IMR-90 (cell line): ENCODE measurements around the gene GPR107. TPM values are rescaled to one million over a fixed set of nuclear protein-coding genes. Genes with fewer than 3 reads are reported as not detected.

Source experiments
- ATAC-seq: fragments of 200-7000 bp; cut with Tn5 transposase; 2 replicates; pipeline ENCODE4 v1.9.1; 2020; ENCODE audit warnings: low read depth, mild to moderate bottlenecking, moderate library complexity
- BruUV-seq: library from RNA; stranded (reverse); fragments of 400-500 nt; replicated peaks from 2 replicates; lab custom pipeline; 2021; lab: Mats Ljungman, UMichigan
- CTCF ChIA-PET: fragments of 300-600 bp; formaldehyde crosslinking; extraction: SDS; loops from one replicate; lab custom pipeline; 2021; ENCODE audit warnings: antibody characterized with exemption; lab: Yijun Ruan, JAX
- POLR2A ChIA-PET: fragments of 300-600 bp; sonication (Branson Sonifier 250); formaldehyde crosslinking; loops from one replicate; lab custom pipeline; 2022; ENCODE audit warnings: antibody characterized with exemption; ENCODE audit not compliant: unreplicated experiment; lab: Charles Lee
- DNase-seq: peaks from one replicate; pipeline ENCODE4 v3.0.0; 2013
- H2AFZ ChIP-seq: replicated peaks from 2 replicates; pipeline ENCODE3; 2013; ENCODE audit warnings: low read length, mild to moderate bottlenecking; ENCODE audit not compliant: poor library complexity
- H2AK5ac ChIP-seq: 2 replicates; pipeline ENCODE4 v1.6.1; 2013; ENCODE audit warnings: low read depth, low read length, inconsistent platforms
- H2AK9ac ChIP-seq: replicated peaks from 2 replicates; pipeline ENCODE3; 2013; ENCODE audit warnings: mild to moderate bottlenecking, low read depth, low read length, moderate library complexity; ENCODE audit not compliant: poor library complexity
- H2BK120ac ChIP-seq: 2 replicates; pipeline ENCODE4 v1.6.1; 2013; ENCODE audit warnings: low read depth, low read length, inconsistent platforms
- H2BK15ac ChIP-seq: 3 replicates; pipeline ENCODE4 v1.6.1; 2013; ENCODE audit warnings: low read depth, low read length, inconsistent platforms
- H2BK20ac ChIP-seq: 2 replicates; pipeline ENCODE4 v1.6.1; 2013; ENCODE audit warnings: low read depth, mild to moderate bottlenecking, inconsistent platforms, low read length, moderate library complexity
- H2BK5ac ChIP-seq: 2 replicates; pipeline ENCODE4 v1.6.1; 2013; ENCODE audit warnings: mild to moderate bottlenecking, low read depth, low read length, inconsistent platforms; ENCODE audit not compliant: poor library complexity, severe bottlenecking
- H3K14ac ChIP-seq: replicated peaks from 2 replicates; pipeline ENCODE4 v1.6.1; 2013; ENCODE audit warnings: low read depth, low read length, inconsistent platforms
- H3K18ac ChIP-seq: 2 replicates; pipeline ENCODE4 v1.6.1; 2013; ENCODE audit warnings: low read depth, low read length, control low read depth
- H3K23ac ChIP-seq: 2 replicates; pipeline ENCODE4 v1.6.1; 2013; ENCODE audit warnings: low read depth, low read length, inconsistent platforms
- H3K27ac ChIP-seq: 2 replicates; pipeline ENCODE4 v1.5.1; 2013; ENCODE audit warnings: mild to moderate bottlenecking, control low read depth, low read length; ENCODE audit not compliant: insufficient read depth
- H3K27me3 ChIP-seq: 2 replicates; pipeline ENCODE4 v1.6.1; 2013; ENCODE audit warnings: low read length; ENCODE audit not compliant: control insufficient read depth, insufficient read depth
- H3K36me3 ChIP-seq: 2 replicates; pipeline ENCODE4 v1.6.1; 2013; ENCODE audit warnings: low read length, mixed read lengths; ENCODE audit not compliant: control insufficient read depth, insufficient read depth
- H3K4ac ChIP-seq: 2 replicates; pipeline ENCODE4 v1.6.1; 2013; ENCODE audit warnings: low read depth, low read length, inconsistent platforms
- H3K4me1 ChIP-seq: 2 replicates; pipeline ENCODE4 v1.6.1; 2013; ENCODE audit warnings: low read length, mixed read lengths; ENCODE audit not compliant: control insufficient read depth, insufficient read depth
- H3K4me2 ChIP-seq: 2 replicates; pipeline ENCODE4 v1.6.1; 2013; ENCODE audit warnings: low read depth, mild to moderate bottlenecking, control low read depth, low read length, moderate library complexity
- H3K4me3 ChIP-seq: 2 replicates; pipeline ENCODE4 v1.5.1; 2013; ENCODE audit warnings: low read depth, mild to moderate bottlenecking, control low read depth, low read length, moderate library complexity; ENCODE audit not compliant: insufficient read depth
- H3K56ac ChIP-seq: 2 replicates; pipeline ENCODE4 v1.6.1; 2013; ENCODE audit warnings: low read length, inconsistent platforms; ENCODE audit not compliant: insufficient read depth; ENCODE audit errors: extremely low read depth
- H3K79me1 ChIP-seq, 2 experiments: 2 replicates each; pipeline ENCODE4 v1.6.1; 2013; ENCODE audit warnings: low read length in 2 of 2, inconsistent platforms in 1 of 2, low read depth in 1 of 2
- H3K9ac ChIP-seq: 2 replicates; pipeline ENCODE4 v1.6.1; 2013; ENCODE audit warnings: low read depth, low read length, control low read depth
- H3K9me1 ChIP-seq: 2 replicates; pipeline ENCODE4 v1.6.1; 2013; ENCODE audit warnings: low read length, inconsistent platforms; ENCODE audit not compliant: insufficient read depth
- H3K9me3 ChIP-seq: 2 replicates; pipeline ENCODE4 v1.6.1; 2013; ENCODE audit warnings: low read length; ENCODE audit not compliant: control insufficient read depth, insufficient read depth
- H4K20me1 ChIP-seq: 2 replicates; pipeline ENCODE4 v1.6.1; 2013; ENCODE audit warnings: low read length, inconsistent platforms; ENCODE audit not compliant: insufficient read depth
- H4K5ac ChIP-seq: 2 replicates; pipeline ENCODE4 v1.6.1; 2013; ENCODE audit warnings: mild to moderate bottlenecking, low read depth, low read length, control low read depth
- H4K8ac ChIP-seq, 2 experiments: 2 replicates each; pipeline ENCODE4 v1.6.1; 2013; ENCODE audit warnings: low read depth in 2 of 2, low read length in 2 of 2, control low read depth in 1 of 2, inconsistent platforms in 1 of 2
- H4K91ac ChIP-seq: 2 replicates; pipeline ENCODE4 v1.6.1; 2013; ENCODE audit warnings: low read depth, low read length, inconsistent platforms; ENCODE audit not compliant: insufficient read depth
- CEBPB ChIP-seq: IDR thresholded peaks from 2 replicates; pipeline ENCODE4 v1.6.1; 2012; ENCODE audit warnings: low read depth, low read length, improper control_type of control experiment
- FOS ChIP-seq: fragments of 150-350 bp; IDR thresholded peaks from 2 replicates; pipeline ENCODE4 v1.6.1; 2016; ENCODE audit warnings: low read depth, low read length
- MXI1 ChIP-seq: IDR thresholded peaks from 2 replicates; pipeline ENCODE4 v1.6.1; 2012; ENCODE audit warnings: low read depth, mild to moderate bottlenecking, low read length, moderate library complexity, borderline replicate concordance
- RCOR1 ChIP-seq: IDR thresholded peaks from 2 replicates; pipeline ENCODE4 v1.6.1; 2012; ENCODE audit warnings: mild to moderate bottlenecking, low read length, improper control_type of control experiment; ENCODE audit not compliant: insufficient replicate concordance
- SMC3 ChIP-seq: fragments of 150-350 bp; IDR thresholded peaks from 2 replicates; pipeline ENCODE4 v1.6.1; 2016; ENCODE audit warnings: low read depth, mild to moderate bottlenecking, antibody characterized with exemption, low read length, moderate library complexity
- WGBS, 2 experiments: methylation state at CpG; one replicate each; pipeline versions ENCODE4 v1.1.5 to v1.1.7; 2013; ENCODE audit warnings: missing lambda C conversion rate in 2 of 2; ENCODE audit not compliant: insufficient read length in 1 of 2; ENCODE audit errors: extremely low coverage in 2 of 2; 5-methylcytosine and 5-hydroxymethylcytosine counted together
- dilution Hi-C: fragments of 300-500 bp; cut with HindIII; formaldehyde crosslinking; loops from one replicate; pipeline ENCODE4 v1.14.3; 2018; ENCODE audit warnings: low sequenced_read_pairs; ENCODE audit not compliant: unreplicated experiment
- in situ Hi-C: fragments of 300-500 bp; cut with MboI; formaldehyde crosslinking; loops from 3 replicates; pipeline ENCODE4 v1.14.3; 2019; ENCODE audit warnings: low sequenced_read_pairs, inconsistent platforms, mixed read lengths
- intact Hi-C: fragments of 100-400 bp; cut with micrococcal nuclease; formaldehyde crosslinking; loops from 2 replicates; pipeline ENCODE4 v1.10.0; 2022
- polyA plus RNA-seq, 3 experiments: library from polyadenylated mRNA; depleted of rRNA; stranded (reverse); fragments of >200 nt; gene quantifications; 2 replicates each; pipeline ENCODE4 v1.2.3, GENCODE V29; 2012; ENCODE audit warnings: low replicate concordance in 1 of 3
- total RNA-seq: library from RNA; depleted of rRNA; stranded (reverse); fragments of >200 nt; gene quantifications from 2 replicates; pipeline ENCODE4 v1.2.3, GENCODE V29; 2012
- TF ChIP-seq, protein P1 (sequence below): fragments of 150-350 bp; IDR thresholded peaks from 2 replicates; pipeline ENCODE4 v1.6.1; 2016; ENCODE audit warnings: low read depth, mild to moderate bottlenecking, low read length, moderate library complexity, borderline replicate concordance

Gene GPR107
- total and polyA plus RNA-seq, 2 of the 4 experiments (the other 2 are of a cell fraction): 16.7 to 21.6 TPM

DNA sequence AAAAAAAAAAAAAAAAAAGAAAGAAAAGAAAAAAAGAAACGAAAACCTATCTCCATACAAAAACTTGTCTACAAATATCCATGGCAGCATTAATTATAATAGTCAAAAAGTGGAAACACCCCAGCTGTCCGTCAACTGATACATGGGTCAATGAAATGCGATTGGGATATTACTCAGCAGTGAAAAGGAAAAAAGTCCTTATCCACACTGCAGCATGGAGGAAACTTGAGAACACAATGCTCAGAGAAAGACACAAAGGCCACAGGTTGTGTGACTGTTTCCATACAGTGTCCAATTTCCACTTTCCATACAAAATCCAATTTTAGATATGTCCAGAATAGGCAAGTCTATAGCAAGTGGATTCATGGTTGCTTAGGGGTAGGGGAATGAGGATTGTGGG, 94.2 kb downstream of the GPR107 start:
- Histone ChIP-seq H3K9ac (no peak overlapping the region), H2BK5ac (no peak overlapping the region), H3K56ac (no peak overlapping the region), H3K23ac (no peak overlapping the region), H3K4me3 (no peak overlapping the region), H2AFZ (no peak overlapping the region), H2BK20ac (no peak overlapping the region), H4K5ac (no peak overlapping the region), H2BK15ac (no peak overlapping the region), H4K8ac (no peak overlapping the region), H2BK120ac (no peak overlapping the region), H3K14ac (no peak overlapping the region), H3K27me3 (no peaks in the 10 kb centered on the region), H3K9me1 (0 out of 2 replicates have a peak, but pooled peaks cover 5% of the 10 kb centered on the region), H3K4me1 (peaks cover 8% of the 10 kb centered on the region; the same call in 1 of the 2 replicates), H3K4ac (no peak overlapping the region), H2AK5ac (no peak overlapping the region), H2AK9ac (no peak overlapping the region), H3K18ac (no peak overlapping the region), H3K36me3 (no peaks in the 10 kb centered on the region), H4K91ac (no peak overlapping the region), H4K20me1 (no peaks in the 10 kb centered on the region), H3K4me2 (no peak overlapping the region), H3K9me3 (no peaks in the 10 kb centered on the region), H3K79me1 (no peaks in the 10 kb centered on the region), H3K27ac (no peak overlapping the region)
- WGBS, 2 experiments: no CpG with 5 or more reads among the region's 3 CpGs
- no peak for DNase-seq
- TF ChIP-seq MXI1 (no peak), SMC3 (no peak), CEBPB (no peak), FOS (no peak), RCOR1 (no peak)
- TF ChIP-seq, protein P1, sequence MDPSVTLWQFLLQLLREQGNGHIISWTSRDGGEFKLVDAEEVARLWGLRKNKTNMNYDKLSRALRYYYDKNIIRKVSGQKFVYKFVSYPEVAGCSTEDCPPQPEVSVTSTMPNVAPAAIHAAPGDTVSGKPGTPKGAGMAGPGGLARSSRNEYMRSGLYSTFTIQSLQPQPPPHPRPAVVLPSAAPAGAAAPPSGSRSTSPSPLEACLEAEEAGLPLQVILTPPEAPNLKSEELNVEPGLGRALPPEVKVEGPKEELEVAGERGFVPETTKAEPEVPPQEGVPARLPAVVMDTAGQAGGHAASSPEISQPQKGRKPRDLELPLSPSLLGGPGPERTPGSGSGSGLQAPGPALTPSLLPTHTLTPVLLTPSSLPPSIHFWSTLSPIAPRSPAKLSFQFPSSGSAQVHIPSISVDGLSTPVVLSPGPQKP: no peak
- ChIA-PET CTCF (no interaction called here), POLR2A (no interaction called here)
- in situ Hi-C loops: no loop called here
- dilution Hi-C loops: no loop called here
- no TSS peak for BruUV-seq
- no peak for ATAC-seq
- intact Hi-C loops: no loop called here
